A673 (cell line): Measurements from ENCODE around the gene EGLN1.

Experiments
- CTCF ChIP-seq: fragments of 300-800, 200-600 bp; sonication (generic); conservative IDR thresholded peaks from 2 replicates; pipeline ENCODE4 v1.5.1; 2017; ENCODE audit warnings: low read depth, mild to moderate bottlenecking, antibody characterized with exemption, low read length, moderate library complexity, mixed read lengths
- EZH2 ChIP-seq: fragments of 200-600 bp; sonication (generic); IDR thresholded peaks from 2 replicates; pipeline ENCODE4 v1.6.1; 2017; ENCODE audit warnings: borderline replicate concordance, low read depth, mild to moderate bottlenecking, mixed read lengths, antibody characterized with exemption, low read length; ENCODE audit not compliant: poor library complexity, severe bottlenecking

- TF ChIP-seq CTCF (no peak), EZH2 (no peak)
These were observed 57.9 kb downstream of the EGLN1 start for GRCh38 chr1:231364192-231364591.
